ENCODE results near the gene CDKL1.

Gene CDKL1

DNA sequence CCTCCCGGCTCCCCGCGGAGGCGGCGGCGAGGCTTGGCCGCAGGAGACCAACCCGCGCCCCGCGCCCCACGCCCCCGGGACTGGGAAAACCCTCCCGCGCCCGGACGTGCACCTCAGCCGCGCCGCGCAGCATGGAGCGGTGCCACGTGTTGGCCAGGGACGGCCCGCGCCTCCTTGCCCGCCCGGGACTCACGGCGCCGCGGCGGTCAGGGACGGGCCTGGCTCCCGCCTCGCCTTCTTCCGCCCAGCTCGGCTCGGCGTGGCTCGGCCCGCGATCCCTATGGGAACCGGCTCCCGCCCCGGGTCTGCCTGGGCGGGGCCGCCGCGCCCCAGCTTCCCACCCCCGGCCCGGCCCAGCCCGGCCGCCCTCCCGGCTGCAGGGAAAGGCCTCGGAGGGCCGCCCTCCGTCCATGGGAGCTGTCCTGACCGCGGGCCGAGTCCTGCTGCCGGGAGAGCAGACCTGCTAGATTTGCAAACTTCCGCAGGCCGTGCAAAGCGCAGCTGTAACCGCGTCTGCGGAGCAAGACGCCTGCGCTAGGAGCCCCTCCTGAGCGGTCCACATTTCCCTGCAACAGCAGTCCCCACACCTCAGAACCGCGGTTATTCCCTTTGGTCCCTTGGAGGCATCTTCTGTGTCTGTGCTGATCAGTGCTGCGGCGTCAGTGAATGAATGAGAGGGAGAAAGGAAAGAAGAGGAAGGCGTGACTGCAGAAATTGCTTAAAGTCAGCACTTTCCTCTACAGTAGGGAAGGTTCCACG, at the start of gene CDKL1:
TSS of gene CDKL1 (minus strand) at position 251 of the 759 bp plus-strand sequence. CDS start 1,013 bp downstream, outside the sequence.
- Histone ChIP-seq H3K27me3 (ENCODE audit: insufficient read depth, low read depth, severe bottlenecking) (no peaks in the 10 kb centered on the region), H3K27ac (peak within 1 kb of the TSS; percentile 24), H3K9me3 (ENCODE audit: severe bottlenecking) (no peaks in the 10 kb centered on the region), H3K4me3 (ENCODE audit: low read depth, low read length) (peak within 1 kb of the TSS; percentile 64), H3K36me3 (no peaks in the 10 kb centered on the region)
- DNase-seq, result peak; percentile 59
- TF ChIP-seq, protein P1, sequence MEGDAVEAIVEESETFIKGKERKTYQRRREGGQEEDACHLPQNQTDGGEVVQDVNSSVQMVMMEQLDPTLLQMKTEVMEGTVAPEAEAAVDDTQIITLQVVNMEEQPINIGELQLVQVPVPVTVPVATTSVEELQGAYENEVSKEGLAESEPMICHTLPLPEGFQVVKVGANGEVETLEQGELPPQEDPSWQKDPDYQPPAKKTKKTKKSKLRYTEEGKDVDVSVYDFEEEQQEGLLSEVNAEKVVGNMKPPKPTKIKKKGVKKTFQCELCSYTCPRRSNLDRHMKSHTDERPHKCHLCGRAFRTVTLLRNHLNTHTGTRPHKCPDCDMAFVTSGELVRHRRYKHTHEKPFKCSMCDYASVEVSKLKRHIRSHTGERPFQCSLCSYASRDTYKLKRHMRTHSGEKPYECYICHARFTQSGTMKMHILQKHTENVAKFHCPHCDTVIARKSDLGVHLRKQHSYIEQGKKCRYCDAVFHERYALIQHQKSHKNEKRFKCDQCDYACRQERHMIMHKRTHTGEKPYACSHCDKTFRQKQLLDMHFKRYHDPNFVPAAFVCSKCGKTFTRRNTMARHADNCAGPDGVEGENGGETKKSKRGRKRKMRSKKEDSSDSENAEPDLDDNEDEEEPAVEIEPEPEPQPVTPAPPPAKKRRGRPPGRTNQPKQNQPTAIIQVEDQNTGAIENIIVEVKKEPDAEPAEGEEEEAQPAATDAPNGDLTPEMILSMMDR (IDR thresholded peaks at IDR 0.05; ENCODE audit: low read depth, low read length), result no peak

DNA sequence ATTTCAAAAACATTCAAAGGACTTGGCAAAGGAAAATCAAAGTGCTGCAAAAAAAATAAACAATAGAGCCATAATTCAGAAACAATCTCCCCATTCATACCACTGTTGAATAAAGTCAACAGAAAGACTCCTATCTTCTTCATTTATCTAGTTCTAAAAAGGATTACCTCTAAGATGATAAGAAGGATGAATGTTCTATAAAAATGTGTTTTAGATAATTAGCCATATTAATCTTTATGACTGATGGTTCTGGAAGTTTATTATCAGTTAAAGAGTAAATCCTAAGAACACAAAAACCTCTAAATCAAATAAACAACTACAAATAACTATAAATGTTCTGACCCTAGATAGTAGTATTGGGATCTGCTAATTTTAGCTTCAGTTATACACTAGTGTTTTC, 37.8 kb upstream of the CDKL1 start:
- Histone ChIP-seq H3K36me3 (peaks cover 60% of the 10 kb centered on the region), H3K4me3 (ENCODE audit: low read depth, low read length) (no peak overlapping the region), H3K27ac (no peak overlapping the region), H3K9me3 (ENCODE audit: severe bottlenecking) (no peaks in the 10 kb centered on the region), H3K27me3 (ENCODE audit: insufficient read depth, low read depth, severe bottlenecking) (no peaks in the 10 kb centered on the region)
- no peak for DNase-seq
- TF ChIP-seq, protein P1 (IDR thresholded peaks at IDR 0.05; ENCODE audit: low read depth, low read length), result no peak

DNA sequence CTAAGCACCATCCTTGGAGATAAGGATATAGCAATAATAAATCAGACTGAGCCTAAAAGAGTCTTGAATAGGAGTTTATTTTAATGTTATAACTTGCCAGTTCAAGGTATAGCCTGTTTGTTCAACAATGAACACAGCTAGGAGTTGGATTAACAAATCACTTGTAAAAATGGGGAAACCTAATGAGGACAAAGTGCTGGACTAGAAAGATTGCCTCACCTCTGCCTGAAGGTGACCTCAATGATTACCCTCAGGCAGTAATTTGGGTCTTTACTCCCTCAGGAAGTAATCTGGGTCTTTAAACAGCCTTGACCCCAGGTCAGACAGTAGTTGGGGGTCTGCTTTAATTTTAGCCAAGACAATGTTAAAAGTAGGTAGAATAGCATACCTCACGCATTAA, 35.5 kb upstream of the CDKL1 start:
- Histone ChIP-seq H3K36me3 (peaks cover 45% of the 10 kb centered on the region), H3K9me3 (ENCODE audit: severe bottlenecking) (no peaks in the 10 kb centered on the region), H3K27me3 (ENCODE audit: insufficient read depth, low read depth, severe bottlenecking) (no peaks in the 10 kb centered on the region), H3K4me3 (ENCODE audit: low read depth, low read length) (no peak overlapping the region), H3K27ac (no peak overlapping the region)
- DNase-seq, result no peak
- TF ChIP-seq, protein P1 (IDR thresholded peaks at IDR 0.05; ENCODE audit: low read depth, low read length), result no peak

DNA sequence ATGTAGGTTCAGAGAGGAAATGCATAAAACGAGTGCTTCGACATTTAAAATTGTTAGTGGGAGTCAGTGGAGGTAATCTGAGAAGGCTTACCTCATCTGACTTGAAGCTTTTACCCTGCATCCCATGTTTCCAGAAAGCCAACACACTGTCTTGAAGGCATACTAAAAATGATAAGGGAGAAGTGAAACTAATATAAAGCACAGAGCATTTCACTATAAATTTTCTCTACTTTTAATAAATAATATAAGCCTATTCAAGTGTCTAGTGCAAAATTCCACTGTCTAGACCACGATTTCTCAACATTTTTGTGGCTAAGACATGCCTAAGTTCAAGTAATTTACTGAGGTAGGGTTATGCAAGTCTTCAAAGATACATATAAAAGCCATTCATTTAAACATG, 29.1 kb upstream of the CDKL1 start:
- Histone ChIP-seq H3K4me3 (ENCODE audit: low read depth, low read length) (no peak overlapping the region), H3K27me3 (ENCODE audit: insufficient read depth, low read depth, severe bottlenecking) (no peaks in the 10 kb centered on the region), H3K9me3 (ENCODE audit: severe bottlenecking) (no peaks in the 10 kb centered on the region), H3K27ac (no peak overlapping the region), H3K36me3 (peaks cover 14% of the 10 kb centered on the region)
- TF ChIP-seq, protein P1 (IDR thresholded peaks at IDR 0.05; ENCODE audit: low read depth, low read length), result no peak
- DNase-seq, result no peak

DNA sequence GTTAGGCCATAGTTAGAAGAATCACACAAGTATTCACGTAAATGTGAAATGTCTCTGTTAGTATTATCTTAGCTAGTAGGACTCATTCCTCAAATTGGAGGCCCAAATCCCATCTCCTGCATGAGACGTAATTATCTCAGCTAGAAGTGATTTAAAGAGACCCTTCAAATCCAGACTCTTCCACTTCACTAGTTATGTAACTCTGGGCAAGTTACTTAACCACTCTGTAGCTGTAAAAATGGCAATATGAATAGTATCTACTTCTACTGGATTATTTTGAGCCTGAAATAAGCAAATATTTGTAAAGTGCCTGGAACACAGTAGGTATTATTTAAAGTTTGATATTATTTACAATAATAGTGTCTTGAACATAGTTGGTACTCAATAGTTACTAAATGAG, 28.4 kb upstream of the CDKL1 start:
- TF ChIP-seq, protein P1 (IDR thresholded peaks at IDR 0.05; ENCODE audit: low read depth, low read length), result no peak
- H3K36me3 ChIP-seq, result peaks cover 18% of the 10 kb centered on the region

DNA sequence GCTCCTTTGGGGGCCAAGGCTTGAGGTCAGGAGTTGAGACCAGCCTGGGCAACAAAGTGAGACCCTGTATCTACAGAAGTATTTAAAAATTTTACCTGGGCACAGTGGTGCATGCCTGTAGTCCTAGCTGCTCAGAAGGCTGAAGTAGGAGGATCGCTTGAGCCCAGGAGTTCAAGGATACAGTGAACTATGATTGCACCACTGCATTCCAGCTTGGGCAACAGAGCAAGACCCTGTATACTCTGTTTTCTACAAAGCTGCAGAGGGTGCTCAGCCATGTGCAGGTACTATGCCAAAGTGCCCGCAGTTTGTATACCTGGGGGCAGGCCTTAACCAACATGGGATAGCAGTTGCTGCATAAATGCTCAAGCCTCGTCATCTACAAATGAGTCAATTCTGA, 26.8 kb upstream of the CDKL1 start:
- H3K36me3 ChIP-seq, result peaks cover 25% of the 10 kb centered on the region

More for the DNA sequence above, 28.4 kb upstream of the CDKL1 start:
- DNase-seq, result no peak
- no peak overlapping the region for H3K27ac ChIP-seq
- H3K4me3 ChIP-seq (ENCODE audit: low read depth, low read length), result no peak overlapping the region
- H3K9me3 ChIP-seq (ENCODE audit: severe bottlenecking), result no peaks in the 10 kb centered on the region
- no peaks in the 10 kb centered on the region for H3K27me3 ChIP-seq (ENCODE audit: insufficient read depth, low read depth, severe bottlenecking)

More for the DNA sequence above, 26.8 kb upstream of the CDKL1 start:
- Histone ChIP-seq H3K9me3 (ENCODE audit: severe bottlenecking) (no peaks in the 10 kb centered on the region), H3K27ac (no peak overlapping the region), H3K4me3 (ENCODE audit: low read depth, low read length) (no peak overlapping the region), H3K27me3 (ENCODE audit: insufficient read depth, low read depth, severe bottlenecking) (no peaks in the 10 kb centered on the region)
- no peak for DNase-seq
- TF ChIP-seq, protein P1 (IDR thresholded peaks at IDR 0.05; ENCODE audit: low read depth, low read length), result no peak

All from WERI-Rb-1 (cell line).